ENCODE results near the gene TUBB6.

DNA sequence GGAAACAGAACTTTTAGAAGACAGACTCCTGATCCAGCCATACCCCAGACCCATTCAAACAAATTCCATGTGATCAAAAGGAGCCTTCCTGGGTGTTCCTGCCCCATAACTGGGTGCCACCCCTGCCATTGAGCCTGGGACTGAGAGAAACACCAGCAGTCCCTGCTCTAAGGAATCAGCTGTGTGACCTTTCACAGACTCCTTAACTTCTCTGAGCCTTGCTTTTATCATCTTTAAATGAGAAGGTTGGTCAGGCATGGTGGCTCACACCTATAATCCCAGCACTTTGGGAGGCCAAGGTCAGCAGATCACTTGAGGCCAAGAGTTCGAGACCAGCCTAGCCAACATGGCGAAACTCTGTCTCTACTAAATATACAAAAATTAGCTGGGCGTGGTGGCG, 33.2 kb upstream of the TUBB6 start:
- no peak for TF ChIP-seq EZH2 (IDR thresholded peaks at IDR 0.05; ENCODE audit: borderline replicate concordance, insufficient read depth, low read length, poor library complexity, severe bottlenecking)
- TF ChIP-seq CTCF (IDR thresholded peaks at IDR 0.05; ENCODE audit: poor library complexity, severe bottlenecking), result no peak

Measured in neural cell (in vitro differentiated cells).